Measurements from ENCODE around the gene AGBL4. TPM values are rescaled to one million over a fixed set of nuclear protein-coding genes. Genes with fewer than 3 reads are reported as not detected.

AGBL4 gene
- total and polyA plus RNA-seq, 11 donors = 0.40 to 1.4 (median 0.54) TPM; not detected in 3

DNA sequence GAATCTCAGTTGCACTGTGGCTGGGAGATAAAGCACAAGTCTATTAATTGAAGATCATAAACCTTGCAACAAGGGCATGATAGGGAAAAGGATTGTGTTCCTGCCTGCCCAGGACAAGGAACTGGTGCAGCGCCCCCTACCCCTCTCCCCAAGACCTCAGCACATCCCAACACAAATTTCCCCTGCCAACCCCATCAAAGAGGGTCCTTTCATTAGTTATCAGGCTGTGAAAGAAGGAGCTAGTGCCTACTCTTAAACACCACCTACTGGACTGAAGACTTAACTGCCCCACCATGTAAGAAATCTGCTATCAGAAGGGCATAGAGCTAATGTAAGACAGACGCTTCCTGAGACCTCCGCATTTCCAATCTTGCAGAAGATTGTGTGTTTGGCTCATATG, 372.6 kb downstream of the AGBL4 start:
- Histone ChIP-seq H3K9me3 (peaks cover 0 to 20% (median 2%) of the 10 kb centered on the region in 12 donors), H3K27ac (no peak overlapping the region), H3K4me3 (no peak overlapping the region), H3K4me1 (no peaks in the 10 kb centered on the region), H3K27me3 (no peaks in the 10 kb centered on the region), H3K36me3 (no peaks in the 10 kb centered on the region)
- DNase-seq (no peak), ATAC-seq (no peak)
- 50 to 64% (median 53%) methylated on average over 3 of the region's 3 CpGs for WGBS, 4 donors
- TF ChIP-seq, protein P1, sequence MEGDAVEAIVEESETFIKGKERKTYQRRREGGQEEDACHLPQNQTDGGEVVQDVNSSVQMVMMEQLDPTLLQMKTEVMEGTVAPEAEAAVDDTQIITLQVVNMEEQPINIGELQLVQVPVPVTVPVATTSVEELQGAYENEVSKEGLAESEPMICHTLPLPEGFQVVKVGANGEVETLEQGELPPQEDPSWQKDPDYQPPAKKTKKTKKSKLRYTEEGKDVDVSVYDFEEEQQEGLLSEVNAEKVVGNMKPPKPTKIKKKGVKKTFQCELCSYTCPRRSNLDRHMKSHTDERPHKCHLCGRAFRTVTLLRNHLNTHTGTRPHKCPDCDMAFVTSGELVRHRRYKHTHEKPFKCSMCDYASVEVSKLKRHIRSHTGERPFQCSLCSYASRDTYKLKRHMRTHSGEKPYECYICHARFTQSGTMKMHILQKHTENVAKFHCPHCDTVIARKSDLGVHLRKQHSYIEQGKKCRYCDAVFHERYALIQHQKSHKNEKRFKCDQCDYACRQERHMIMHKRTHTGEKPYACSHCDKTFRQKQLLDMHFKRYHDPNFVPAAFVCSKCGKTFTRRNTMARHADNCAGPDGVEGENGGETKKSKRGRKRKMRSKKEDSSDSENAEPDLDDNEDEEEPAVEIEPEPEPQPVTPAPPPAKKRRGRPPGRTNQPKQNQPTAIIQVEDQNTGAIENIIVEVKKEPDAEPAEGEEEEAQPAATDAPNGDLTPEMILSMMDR (IDR thresholded peaks at IDR 0.05) = no peak
- no peak for TF ChIP-seq POLR2A (IDR thresholded peaks at IDR 0.05)
- intact Hi-C loops (cut with DNase I) = no loop called here

- WGBS, 4 donors = 60 to 73% (median 68%) methylated on average over 2 of the region's 2 CpGs
- Histone ChIP-seq H3K27me3 (no peaks in the 10 kb centered on the region), H3K36me3 (no peaks in the 10 kb centered on the region), H3K4me3 (no peak overlapping the region), H3K9me3 (peaks cover 0 to 4% (median 0%) of the 10 kb centered on the region in 12 donors), H3K4me1 (no peaks in the 10 kb centered on the region), H3K27ac (no peak overlapping the region)
- intact Hi-C loops (cut with DNase I) = no loop called here
- no peak for ATAC-seq
- DNase-seq = no peak
- TF ChIP-seq, protein P1 (IDR thresholded peaks at IDR 0.05) = no peak
- no peak for TF ChIP-seq POLR2A (IDR thresholded peaks at IDR 0.05)
These were observed 393.6 kb downstream of the AGBL4 start for GRCh38 chr1:49630156-49630555.

DNA sequence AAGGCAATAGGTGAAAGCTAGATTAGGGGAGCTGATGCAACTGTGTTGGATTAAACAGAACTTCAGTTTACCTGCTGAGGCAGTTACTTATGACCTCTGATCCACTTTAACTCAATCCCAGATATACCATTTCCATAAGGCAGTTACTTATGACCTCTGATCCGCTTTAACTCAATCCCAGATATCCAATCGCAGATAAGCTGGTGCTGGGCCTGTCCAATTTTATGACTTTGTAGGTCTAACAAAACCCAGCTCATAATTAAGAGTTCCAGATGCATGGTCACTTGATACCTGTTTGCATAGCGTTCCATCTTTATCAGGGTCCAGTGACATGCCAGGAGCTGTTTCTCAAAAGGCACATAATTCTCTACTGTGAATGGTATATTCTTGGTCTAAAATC, 396.0 kb downstream of the AGBL4 start:
- Histone ChIP-seq H3K36me3 (no peaks in the 10 kb centered on the region), H3K4me1 (no peaks in the 10 kb centered on the region), H3K27me3 (no peaks in the 10 kb centered on the region), H3K4me3 (no peak overlapping the region), H3K9me3 (no peaks in the 10 kb centered on the region), H3K27ac (no peak overlapping the region)
- TF ChIP-seq, protein P1 (IDR thresholded peaks at IDR 0.05) = no peak
- no peak for TF ChIP-seq POLR2A (IDR thresholded peaks at IDR 0.05)
- ATAC-seq (no peak), DNase-seq (no peak)
- intact Hi-C loops (cut with DNase I) = no loop called here
- 81 to 90% (median 83%) methylated on average over 3 of the region's 3 CpGs for WGBS, 4 donors

DNA sequence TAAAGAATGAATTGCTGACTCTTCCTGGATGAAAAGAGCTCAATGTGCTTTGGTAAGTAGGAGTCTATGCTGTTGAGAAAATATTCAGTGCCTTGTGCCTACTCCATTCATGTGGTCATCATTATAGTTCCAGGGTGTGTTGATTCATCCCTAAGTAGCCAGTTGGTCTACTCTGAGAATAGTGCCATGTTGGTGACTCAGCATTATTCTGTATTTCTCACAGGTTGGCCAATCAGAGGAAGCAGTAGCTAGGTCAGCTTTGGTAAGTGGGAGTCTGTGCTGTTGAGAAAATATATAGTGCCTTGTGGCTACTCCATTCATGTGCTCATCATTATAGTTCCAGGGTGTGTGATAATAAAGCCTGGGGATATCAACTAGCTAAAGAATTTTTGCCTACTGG, 397.3 kb downstream of the AGBL4 start:
- H3K27ac ChIP-seq = no peak overlapping the region
- no peaks in the 10 kb centered on the region for H3K27me3 ChIP-seq
- no peak overlapping the region for H3K4me3 ChIP-seq
- TF ChIP-seq, protein P1 (IDR thresholded peaks at IDR 0.05) = no peak
- TF ChIP-seq POLR2A (IDR thresholded peaks at IDR 0.05) = no peak
- H3K4me1 ChIP-seq = no peaks in the 10 kb centered on the region
- DNase-seq (no peak), ATAC-seq (no peak)
- H3K9me3 ChIP-seq = no peaks in the 10 kb centered on the region
- intact Hi-C loops (cut with DNase I) = no loop called here
- H3K36me3 ChIP-seq = no peaks in the 10 kb centered on the region

All from heart left ventricle (tissue), 16 donors.